Keratinocyte (primary cell): ENCODE measurements around the gene ALCAM. TPM values are rescaled to one million over a fixed set of nuclear protein-coding genes. Genes with fewer than 3 reads are reported as not detected.
A peak's percentile ranks its signal among the peaks of the same experiment; 100 is the strongest.

Source experiments
- DNase-seq: peaks from one replicate; pipeline ENCODE4 v3.0.0-alpha.2; 2011; ENCODE audit warnings: low read depth, missing footprints, low spot score
- FAIRE-seq: peaks from 2 replicates; lab custom pipeline; 2011; peaks lifted over from hg19 to GRCh38; lab: Jason Lieb, UNC
- H2AFZ ChIP-seq: 2 replicates; pipeline ENCODE4 v1.6.0; 2012; ENCODE audit warnings: low read length, control low read depth, inconsistent platforms; ENCODE audit not compliant: control insufficient read depth
- H3K27ac ChIP-seq: 2 replicates; pipeline ENCODE4 v1.5.1; 2011; ENCODE audit warnings: low read length; ENCODE audit not compliant: control insufficient read depth, insufficient read depth
- H3K27me3 ChIP-seq: 3 replicates; pipeline ENCODE4 v1.6.0; 2011; ENCODE audit warnings: low read length; ENCODE audit not compliant: control insufficient read depth, insufficient read depth; ENCODE audit errors: extremely low read depth
- H3K36me3 ChIP-seq, 2 experiments: 2 replicates in 1 of 2; 3 replicates in 1 of 2; pipeline ENCODE4 v1.5.1; 2011; ENCODE audit warnings: low read length in 2 of 2, mild to moderate bottlenecking in 1 of 2; ENCODE audit not compliant: control insufficient read depth in 2 of 2, insufficient read depth in 2 of 2; ENCODE audit errors: extremely low read depth in 1 of 2
- H3K4me1 ChIP-seq: 3 replicates; pipeline ENCODE4 v1.5.1; 2011; ENCODE audit warnings: low read length; ENCODE audit not compliant: control insufficient read depth, insufficient read depth; ENCODE audit errors: extremely low read depth
- H3K4me2 ChIP-seq: 3 replicates; pipeline ENCODE4 v1.6.0; 2011; ENCODE audit warnings: low read depth, low read length; ENCODE audit not compliant: control insufficient read depth, insufficient read depth; ENCODE audit errors: extremely low read depth
- H3K4me3 ChIP-seq, 3 experiments: fragments of 200-600 bp in 1 of 3; sonication (generic) in 1 of 3; 2 replicates in 2 of 3; 3 replicates in 1 of 3; pipeline ENCODE4 v1.5.1; 2011 to 2016; ENCODE audit warnings: low read length in 3 of 3, mild to moderate bottlenecking in 3 of 3, control low read depth in 2 of 3, inconsistent platforms in 1 of 3, low read depth in 1 of 3, mixed read lengths in 1 of 3, mixed run types in 1 of 3, moderate library complexity in 1 of 3; ENCODE audit not compliant: control insufficient read depth in 2 of 3, insufficient read depth in 2 of 3; ENCODE audit errors: extremely low read depth in 1 of 3
- H3K79me2 ChIP-seq: 2 replicates; pipeline ENCODE4 v1.6.0; 2012; ENCODE audit warnings: low read length; ENCODE audit not compliant: control insufficient read depth, insufficient read depth
- H3K9ac ChIP-seq: 3 replicates; pipeline ENCODE4 v1.6.0; 2011; ENCODE audit warnings: low read length; ENCODE audit not compliant: control insufficient read depth, insufficient read depth; ENCODE audit errors: extremely low read depth
- H3K9me1 ChIP-seq: 3 replicates; pipeline ENCODE4 v1.6.0; 2011; ENCODE audit warnings: low read length; ENCODE audit not compliant: control insufficient read depth, insufficient read depth; ENCODE audit errors: extremely low read depth
- H3K9me3 ChIP-seq: 2 replicates; pipeline ENCODE4 v1.5.1; 2012; ENCODE audit warnings: low read depth, low read length; ENCODE audit not compliant: control insufficient read depth
- H4K20me1 ChIP-seq: 3 replicates; pipeline ENCODE4 v1.6.0; 2011; ENCODE audit warnings: low read length; ENCODE audit not compliant: control insufficient read depth, insufficient read depth; ENCODE audit errors: extremely low read depth
- CTCF ChIP-seq, 3 experiments: IDR thresholded peaks in 1 of 3; conservative IDR thresholded peaks in 1 of 3; optimal IDR thresholded peaks in 1 of 3; 2 replicates in 2 of 3; 3 replicates in 1 of 3; pipeline versions ENCODE3 to v1.5.1; 2011; ENCODE audit warnings: low read length in 3 of 3, mild to moderate bottlenecking in 3 of 3, moderate library complexity in 2 of 3, control low read depth in 1 of 3, inconsistent platforms in 1 of 3; ENCODE audit not compliant: insufficient read depth in 2 of 3; ENCODE audit errors: extremely low read depth in 1 of 3
- EZH2 ChIP-seq: IDR thresholded peaks from one replicate; pipeline ENCODE4 v1.6.1; 2012; ENCODE audit warnings: inconsistent platforms, mild to moderate bottlenecking, low read length, moderate library complexity
- dilution Hi-C: fragments of 300-500 bp; cut with MboI; formaldehyde crosslinking; loops from one replicate; pipeline ENCODE4 v1.7.0; 2020; ENCODE audit warnings: low sequenced_read_pairs; ENCODE audit not compliant: extremely low pct_ligation_motif_present
- polyA minus RNA-seq, 3 experiments: library from RNA; depleted of rRNA, polyadenylated mRNA; stranded (reverse); fragments of >200 nt; gene quantifications; 1 replicate in 1 of 3; 2 replicates in 1 of 3; 3 replicates in 1 of 3; pipeline ENCODE4 v1.2.3, GENCODE V29; 2011
- polyA plus RNA-seq, 5 experiments: library from polyadenylated mRNA; depleted of rRNA in 3 of 5; stranded (reverse) in 3 of 5; stranded (forward) in 1 of 5; unstranded in 1 of 5; fragments of >200 nt; gene quantifications; 1 replicate in 1 of 5; 2 replicates in 3 of 5; 3 replicates in 1 of 5; pipeline versions ENCODE4 v1.2.1 to v1.2.3, GENCODE V29; 2011 to 2012; ENCODE audit warnings: missing spikeins in 2 of 5, low read depth in 1 of 5, low replicate concordance in 1 of 5

ALCAM gene
- polyA plus RNA-seq (49.9 to 71.3 TPM (median 67.6 TPM) in 3 replicates), polyA minus RNA-seq (19.3 to 124 TPM (median 59.1 TPM) in 3 replicates)
- 38.9 TPM for polyA plus RNA-seq (2011; ENCODE audit: low read depth)
- 16.5 and 38.3 TPM in 2 replicates for polyA plus RNA-seq (2011; cell fraction: cytosol; rRNA removed)
- polyA plus RNA-seq (2011; cell fraction: nucleus; rRNA removed) = 54.5 and 77.6 TPM in 2 replicates
- 22.5 and 56.2 TPM in 2 replicates for polyA plus RNA-seq (2012; ENCODE audit: low replicate concordance)
- polyA minus RNA-seq (2011; cell fraction: cytosol; rRNA and poly(A)+ RNA removed) = 37.8 TPM
- 84.6 and 158 TPM in 2 replicates for polyA minus RNA-seq (2011; cell fraction: nucleus; rRNA and poly(A)+ RNA removed)

DNA sequence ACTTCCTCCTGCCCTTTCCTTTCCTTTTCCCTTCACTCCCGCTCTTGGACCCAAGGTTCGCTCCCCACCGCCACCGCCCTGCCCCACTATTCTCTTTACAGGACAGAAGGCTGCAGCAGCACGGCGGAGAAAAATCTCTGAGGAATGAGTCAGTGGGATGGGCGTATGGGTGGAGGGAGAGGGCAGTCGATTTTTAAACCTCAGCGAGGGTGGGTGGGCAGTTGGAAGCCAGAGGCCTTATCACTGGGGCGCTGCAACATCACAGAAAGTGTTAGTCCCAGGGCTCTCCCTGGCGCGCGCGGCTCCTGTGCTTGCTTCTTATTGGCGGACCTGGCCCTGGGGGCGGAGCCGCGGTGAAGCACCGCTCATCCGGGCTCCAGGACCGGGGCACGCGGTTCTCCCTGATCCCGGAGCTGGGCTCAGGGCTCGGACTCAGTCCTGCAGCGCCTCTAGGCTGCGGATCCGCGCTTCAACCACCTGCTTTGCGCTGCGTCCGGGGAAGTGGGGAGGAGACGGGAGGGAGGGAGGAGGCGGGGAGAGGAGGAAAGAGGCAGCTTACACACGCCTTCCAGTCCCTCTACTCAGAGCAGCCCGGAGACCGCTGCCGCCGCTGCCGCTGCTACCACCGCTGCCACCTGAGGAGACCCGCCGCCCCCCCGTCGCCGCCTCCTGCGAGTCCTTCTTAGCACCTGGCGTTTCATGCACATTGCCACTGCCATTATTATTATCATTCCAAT lies at the start of gene ALCAM:
Gene ALCAM (plus strand): TSS at position 584 of the 737 bp plus-strand sequence.
- dilution Hi-C loops = no loop called here
- H3K9me1 ChIP-seq = no peaks in the 10 kb centered on the region
- no peaks in the 10 kb centered on the region for H3K36me3 ChIP-seq
- H4K20me1 ChIP-seq = no peaks in the 10 kb centered on the region
- peaks cover 51% of the 10 kb centered on the region for H3K4me1 ChIP-seq
- H3K79me2 ChIP-seq = peaks cover 41% of the 10 kb centered on the region
- H3K27ac ChIP-seq = peak within 1 kb of the TSS; percentile 96
- H3K27me3 ChIP-seq = no peaks in the 10 kb centered on the region
- peak within 1 kb of the TSS; percentile 97 for H3K9ac ChIP-seq
- H2AFZ ChIP-seq = peak within 1 kb of the TSS; percentile 82
- peak within 1 kb of the TSS; percentile 97 for H3K4me2 ChIP-seq
- DNase-seq (peak; percentile 69), FAIRE-seq (peak; percentile 9)
- peak within 1 kb of the TSS; percentile 58 to 97 (median 79) for H3K4me3 ChIP-seq
- TF ChIP-seq CTCF (optimal IDR thresholded peaks at IDR 0.05 in 1 of 3, IDR thresholded peaks at IDR 0.05 in 1 of 3, conservative IDR thresholded peaks at IDR 0.05 in 1 of 3; ENCODE audit: extremely low read depth in 1 of 3, insufficient read depth in 2 of 3, low read length in 3 of 3) (peak; percentile 60 to 88 (median 83)), EZH2 (no peak)
- no peaks in the 10 kb centered on the region for H3K9me3 ChIP-seq

DNA sequence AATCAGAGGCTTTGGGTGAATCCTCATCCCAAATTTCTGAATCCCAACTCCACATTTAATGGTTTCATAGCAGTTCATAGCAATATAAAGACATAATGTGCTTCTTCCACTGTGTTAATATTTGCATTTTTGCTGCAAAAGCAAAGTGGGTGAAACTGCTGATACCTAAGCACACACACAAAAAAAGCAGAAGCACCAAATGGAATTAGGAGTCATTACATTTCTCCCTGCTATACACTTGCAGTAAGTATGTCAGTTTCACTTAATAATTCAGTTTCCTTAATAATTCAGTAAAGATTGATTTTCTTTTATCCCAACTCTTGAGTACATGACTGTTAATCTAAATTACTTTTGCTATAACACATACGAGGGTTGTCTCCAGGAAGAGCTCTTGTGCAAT lies 48.9 kb upstream of the ALCAM start:
- no peak overlapping the region for H3K4me2 ChIP-seq
- H3K27ac ChIP-seq = no peak overlapping the region
- FAIRE-seq = no peak
- H3K9me3 ChIP-seq = no peaks in the 10 kb centered on the region
- no peak overlapping the region for H3K4me3 ChIP-seq
- H3K9ac ChIP-seq = no peak overlapping the region
- no peaks in the 10 kb centered on the region for H4K20me1 ChIP-seq
- dilution Hi-C loops = no loop called here
- no peaks in the 10 kb centered on the region for H3K79me2 ChIP-seq
- no peaks in the 10 kb centered on the region for H3K27me3 ChIP-seq
- H2AFZ ChIP-seq = no peak overlapping the region
- TF ChIP-seq CTCF (optimal IDR thresholded peaks at IDR 0.05 in 1 of 3, IDR thresholded peaks at IDR 0.05 in 1 of 3, conservative IDR thresholded peaks at IDR 0.05 in 1 of 3; ENCODE audit: extremely low read depth in 1 of 3, insufficient read depth in 2 of 3, low read length in 3 of 3) = no peak
- no peak for TF ChIP-seq EZH2
- no peaks in the 10 kb centered on the region for H3K4me1 ChIP-seq
- DNase-seq = no peak
- no peaks in the 10 kb centered on the region for H3K36me3 ChIP-seq
- H3K9me1 ChIP-seq = no peaks in the 10 kb centered on the region
